NCI-H1092 treated with DMSO at 0.1 percent for 48 hours (cell line): ENCODE results near the gene TOM1L2.

Source experiments
- DNase-seq: peaks from one replicate; lab custom pipeline; 2025; lab: John Stamatoyannopoulos, UW

TOM1L2 gene

GRCh38 chr17:17847118-17847689 is 125.0 kb downstream of the TOM1L2 start:
- DNase-seq = no peak

DNA sequence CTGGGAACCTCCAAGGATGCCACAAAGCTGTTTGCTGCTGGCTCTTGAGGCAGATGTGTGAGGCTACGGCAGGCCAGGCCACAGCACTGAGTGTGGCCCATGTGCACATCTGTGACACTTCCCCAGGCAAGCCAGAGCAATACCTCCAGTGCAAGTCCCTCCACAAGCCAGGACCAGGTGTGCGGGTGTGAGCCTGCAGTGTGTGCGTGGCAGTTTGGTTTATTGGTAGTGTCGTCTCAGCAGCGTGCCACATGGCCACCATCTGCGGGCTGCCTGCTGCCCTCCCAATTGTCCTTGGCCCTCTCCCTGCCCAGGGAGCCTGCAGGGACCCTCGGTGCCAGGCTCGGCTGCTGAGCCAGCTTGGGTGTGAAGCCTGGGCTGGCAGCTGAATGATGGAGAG is 125.6 kb downstream of the TOM1L2 start:
- DNase-seq = no peak

- no peak for DNase-seq
Measured at GRCh38 chr17:17846003-17846402, 126.2 kb downstream of the TOM1L2 start.

GRCh38 chr17:17845046-17845775 is 127.0 kb downstream of the TOM1L2 start:
- DNase-seq = no peak

GRCh38 chr17:17844500-17844899 is 127.7 kb downstream of the TOM1L2 start:
- no peak for DNase-seq

GRCh38 chr17:17844079-17844478 is 128.1 kb downstream of the TOM1L2 start:
- DNase-seq = no peak

GRCh38 chr17:17843096-17843495 is 129.1 kb downstream of the TOM1L2 start:
- DNase-seq = no peak

GRCh38 chr17:17842111-17842876 is 129.9 kb downstream of the TOM1L2 start:
- no peak for DNase-seq

DNA sequence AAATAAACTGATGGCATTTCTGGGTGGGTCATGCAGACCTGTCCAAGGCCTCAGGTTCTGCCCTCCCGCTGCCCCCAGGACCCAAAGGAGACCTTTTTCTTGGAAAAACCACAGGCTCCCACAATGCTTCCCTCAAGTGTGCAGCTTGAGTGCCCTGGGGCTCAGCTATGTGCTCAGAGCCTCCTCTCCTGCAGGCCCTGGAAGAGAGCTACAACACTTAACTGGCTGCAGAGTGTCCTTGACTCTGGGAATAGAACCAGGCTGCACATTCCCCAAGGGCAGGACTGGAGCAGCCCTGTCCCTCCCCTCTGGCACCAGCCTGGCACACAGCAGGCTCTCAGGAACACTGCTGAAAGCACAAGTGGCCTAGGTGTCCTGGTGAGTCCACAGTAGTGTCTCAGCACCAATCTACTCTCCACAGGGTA is 130.6 kb downstream of the TOM1L2 start:
- peak; percentile 38 for DNase-seq

- DNase-seq = no peak
Measured at GRCh38 chr17:17840751-17841591, 131.2 kb downstream of the TOM1L2 start.

DNA sequence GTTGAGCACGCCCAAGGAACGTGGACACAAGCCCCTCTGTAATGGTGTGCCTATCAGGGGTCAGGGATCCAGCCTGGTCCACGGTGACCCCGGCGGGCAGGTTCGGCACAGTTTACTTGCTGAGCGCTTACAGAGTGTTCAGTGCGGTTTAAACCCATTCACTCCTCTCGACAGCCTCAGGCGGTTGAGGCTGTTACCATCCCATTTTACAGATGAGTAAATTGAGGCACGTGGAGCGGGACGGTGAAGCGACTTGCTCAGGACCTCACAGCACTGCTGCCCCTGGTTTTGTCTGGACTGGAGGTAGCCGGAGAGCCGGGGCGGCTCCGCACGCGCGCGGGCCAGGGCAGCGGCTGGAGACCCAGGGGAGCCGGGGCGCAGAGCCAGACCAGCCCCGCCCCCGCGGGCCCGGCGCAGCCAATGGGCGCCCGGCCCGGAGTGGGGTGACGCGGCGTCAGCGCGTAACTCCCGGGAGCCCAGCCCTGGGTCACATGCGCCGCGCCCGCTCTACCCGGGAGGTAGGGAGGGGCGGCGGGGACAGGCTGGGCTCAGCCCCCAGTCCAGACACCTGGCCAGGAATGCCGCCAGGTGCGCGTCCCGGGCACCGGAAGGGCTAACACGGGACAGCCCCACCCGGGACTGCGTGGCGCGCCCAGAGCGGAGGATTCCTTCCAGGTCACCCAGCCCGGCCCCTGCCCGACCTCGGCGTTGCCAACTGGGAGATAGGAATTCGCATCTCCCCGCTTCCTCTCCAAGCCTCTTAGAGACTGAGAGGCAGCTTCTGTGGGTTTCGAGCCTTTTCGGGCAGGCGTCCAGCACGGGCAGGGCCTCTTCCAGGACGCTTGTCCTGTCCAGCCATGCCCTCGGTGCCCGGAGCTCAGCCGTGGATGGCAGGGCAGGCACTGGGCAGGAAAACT is 132.2 kb downstream of the TOM1L2 start:
- DNase-seq = peak; percentile 69

DNA sequence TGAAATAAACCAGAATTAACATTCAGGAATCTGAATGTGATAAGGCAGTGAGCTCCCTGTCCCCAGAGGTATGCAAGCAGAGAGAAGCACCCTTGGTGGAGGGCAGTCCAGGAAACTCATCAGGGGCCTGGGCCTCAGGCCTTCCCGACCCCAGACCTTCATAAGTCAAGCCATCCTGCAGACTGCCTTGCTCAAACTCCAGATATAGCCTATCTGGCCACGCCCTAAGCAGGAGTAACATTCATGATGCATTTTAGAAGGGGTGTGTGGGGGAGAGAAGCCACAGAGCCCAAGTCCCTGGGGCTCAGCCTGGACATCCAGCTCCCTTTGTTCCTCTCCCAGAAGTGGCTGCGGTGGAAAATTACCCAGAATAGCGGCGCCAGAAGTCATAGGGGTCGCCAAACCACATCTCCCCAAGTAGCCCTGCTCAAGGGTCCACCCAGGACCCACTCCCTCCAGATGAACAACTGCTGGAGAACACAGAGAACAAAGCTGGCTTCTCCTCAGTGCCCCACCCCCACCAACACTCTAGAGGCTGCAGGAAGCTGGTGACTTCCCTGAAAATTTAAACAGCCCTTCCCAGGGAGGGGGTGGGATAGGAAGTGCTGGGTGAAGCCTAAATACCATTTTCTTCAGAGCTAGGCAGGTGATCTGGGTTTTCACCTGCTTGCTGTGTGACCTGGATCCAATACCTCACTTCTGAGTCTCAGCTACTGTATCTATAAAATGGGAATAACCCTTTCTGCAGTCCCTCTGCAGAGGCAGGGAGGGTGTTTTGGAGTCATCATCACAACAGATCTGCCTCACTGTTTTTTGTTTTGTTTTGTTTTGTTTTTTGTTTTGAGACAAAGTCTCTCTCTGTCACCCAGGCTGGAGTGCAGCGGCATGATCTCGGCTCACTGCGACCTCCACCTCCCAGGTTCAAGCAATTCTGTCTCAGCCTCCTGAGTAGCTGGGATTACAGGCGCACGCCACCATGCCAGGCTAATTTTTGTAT is 133.9 kb downstream of the TOM1L2 start:
- no peak for DNase-seq

GRCh38 chr17:17837380-17837821 is 134.8 kb downstream of the TOM1L2 start:
- no peak for DNase-seq

- no peak for DNase-seq
Measured at GRCh38 chr17:17836818-17837379, 135.3 kb downstream of the TOM1L2 start, which contains the start of gene SREBF1. SREBF1 (minus strand) TSS chr17:17836986; CDS start chr17:17836817, 169 bp downstream.

DNA sequence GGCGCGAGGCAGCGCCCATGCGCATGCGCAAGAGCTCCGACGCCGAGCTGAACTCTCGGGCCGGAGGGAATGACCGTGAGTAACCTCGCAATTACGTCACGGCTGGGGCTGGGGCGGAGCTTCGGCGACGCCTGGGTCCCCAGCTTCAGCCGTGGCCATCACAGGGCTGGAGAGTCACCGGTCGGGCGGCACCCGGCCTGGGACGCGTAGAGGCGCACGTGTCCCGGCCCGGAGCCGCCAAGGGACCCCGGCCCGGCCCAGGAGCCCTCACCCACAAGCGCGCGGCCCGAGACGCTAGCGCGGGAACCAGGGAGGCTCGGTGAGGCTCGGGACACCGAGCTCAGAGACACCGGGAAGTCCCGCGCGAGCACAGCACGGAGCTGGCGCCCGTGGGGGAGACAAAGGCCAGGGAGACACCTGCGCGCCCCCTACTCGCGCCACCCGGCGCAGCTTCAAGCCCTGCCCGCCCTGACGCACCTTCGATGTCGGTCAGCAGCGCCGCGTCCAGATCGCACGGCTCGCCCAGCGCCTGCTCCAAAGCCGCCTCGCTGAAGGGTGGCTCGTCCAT is 135.9 kb downstream of the TOM1L2 start:
- peak; percentile 85 for DNase-seq

- no peak for DNase-seq
Measured at GRCh38 chr17:17835415-17836249, 136.6 kb downstream of the TOM1L2 start.

DNA sequence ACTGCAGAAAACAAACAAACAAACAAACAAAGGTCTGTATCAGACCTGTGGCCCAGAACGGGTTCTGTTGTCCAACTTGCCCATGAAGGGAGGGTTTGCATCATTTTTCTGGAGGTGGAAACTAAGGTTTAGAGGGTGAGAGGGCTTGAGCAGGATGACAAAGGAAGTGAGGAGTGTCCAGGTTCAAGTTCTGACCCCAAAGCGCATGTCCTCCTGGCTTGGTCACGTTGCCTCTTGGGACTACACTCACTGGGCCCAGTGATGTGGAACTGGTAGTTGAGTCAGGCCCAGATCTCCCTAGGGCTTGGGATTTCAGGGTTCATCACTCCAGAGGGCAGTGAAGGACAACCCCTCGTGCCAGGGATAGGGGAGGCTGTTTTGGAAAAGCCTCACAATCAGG is 137.2 kb downstream of the TOM1L2 start:
- DNase-seq = no peak
